DMS153 (cell line): Measurements from ENCODE around the gene TBX20.

Experiments used
- DNase-seq: peaks from one replicate; lab custom pipeline; 2025; lab: John Stamatoyannopoulos, UW

TBX20 gene

GRCh38 chr7:35253710-35254495, at the start of gene TBX20:
Gene TBX20 (minus strand): TSS chr7:35254100. CDS start chr7:35253620, 480 bp downstream.
- DNase-seq: no peak

- DNase-seq: no peak
Observed at GRCh38 chr7:35289376-35289775, 35.5 kb upstream of the TBX20 start.

- no peak for DNase-seq
Observed at GRCh38 chr7:35286986-35287385, 33.1 kb upstream of the TBX20 start.

GRCh38 chr7:35286422-35286821, 32.5 kb upstream of the TBX20 start:
- no peak for DNase-seq

GRCh38 chr7:35285799-35286198, 31.9 kb upstream of the TBX20 start:
- no peak for DNase-seq

- no peak for DNase-seq
Observed at GRCh38 chr7:35280902-35281301, 27.0 kb upstream of the TBX20 start.

- no peak for DNase-seq
Observed at GRCh38 chr7:35277359-35277758, 23.5 kb upstream of the TBX20 start.

- no peak for DNase-seq
Observed at GRCh38 chr7:35272246-35272645, 18.3 kb upstream of the TBX20 start.

GRCh38 chr7:35268953-35269352, 15.1 kb upstream of the TBX20 start:
- no peak for DNase-seq

- DNase-seq: no peak
Observed at GRCh38 chr7:35267411-35267810, 13.5 kb upstream of the TBX20 start.

GRCh38 chr7:35263396-35263795, 9.5 kb upstream of the TBX20 start:
- DNase-seq: no peak

GRCh38 chr7:35261476-35262285, 7.8 kb upstream of the TBX20 start:
- DNase-seq: no peak

GRCh38 chr7:35261041-35261440, 7.1 kb upstream of the TBX20 start:
- no peak for DNase-seq

GRCh38 chr7:35260246-35260645, 6.3 kb upstream of the TBX20 start:
- DNase-seq: no peak

- no peak for DNase-seq
Observed at GRCh38 chr7:35259523-35259908, 5.6 kb upstream of the TBX20 start.

GRCh38 chr7:35258868-35259522, 5.1 kb upstream of the TBX20 start:
- DNase-seq: no peak

GRCh38 chr7:35258125-35258867, 4.4 kb upstream of the TBX20 start:
- no peak for DNase-seq

GRCh38 chr7:35257251-35258124, 3.6 kb upstream of the TBX20 start:
- DNase-seq: no peak

GRCh38 chr7:35256256-35257175, 2.6 kb upstream of the TBX20 start:
- DNase-seq: no peak
